Prostate gland (tissue), 2 donors: Measurements from ENCODE around the gene PRIMA1.

Experiments
- CTCF ChIP-seq, 4 experiments: fragments of 200-600 bp in 2 of 4; fragments of 450-650 bp in 2 of 4; sonication (generic) in 2 of 4; IDR thresholded peaks; 1 replicate in 3 of 4; 2 replicates in 1 of 4; pipeline ENCODE4 v1.5.1; 2016 to 2019; ENCODE audit warnings: antibody characterized with exemption in 4 of 4, mild to moderate bottlenecking in 2 of 4, moderate library complexity in 2 of 4
- POLR2A ChIP-seq: fragments of 450-650 bp; IDR thresholded peaks from one replicate; pipeline ENCODE4 v1.6.1; 2016; ENCODE audit warnings: antibody characterized with exemption, mild to moderate bottlenecking

GRCh38 chr14:93803408-93804318 is 15.4 kb upstream of the PRIMA1 start:
- TF ChIP-seq CTCF (IDR thresholded peaks at IDR 0.05) (no peak), POLR2A (no peak)
